NCI-H128 (cell line): Measurements from ENCODE around the gene FBXW12.
"Not testable (repeated sequence)": the region's sequence is repeated elsewhere in the genome, so short reads cannot be mapped to it uniquely, and the experiment has no call there.

Experiments
- DNase-seq: peaks from one replicate; lab custom pipeline; 2025; ENCODE audit not compliant: unreplicated experiment; lab: John Stamatoyannopoulos, UW

The FBXW12 gene

GRCh38 chr3:48371651-48372376 lies at the start of gene FBXW12:
FBXW12 (plus strand) TSS chr3:48372219; CDS start chr3:48372768, 549 bp downstream.
- DNase-seq = no peak

DNA sequence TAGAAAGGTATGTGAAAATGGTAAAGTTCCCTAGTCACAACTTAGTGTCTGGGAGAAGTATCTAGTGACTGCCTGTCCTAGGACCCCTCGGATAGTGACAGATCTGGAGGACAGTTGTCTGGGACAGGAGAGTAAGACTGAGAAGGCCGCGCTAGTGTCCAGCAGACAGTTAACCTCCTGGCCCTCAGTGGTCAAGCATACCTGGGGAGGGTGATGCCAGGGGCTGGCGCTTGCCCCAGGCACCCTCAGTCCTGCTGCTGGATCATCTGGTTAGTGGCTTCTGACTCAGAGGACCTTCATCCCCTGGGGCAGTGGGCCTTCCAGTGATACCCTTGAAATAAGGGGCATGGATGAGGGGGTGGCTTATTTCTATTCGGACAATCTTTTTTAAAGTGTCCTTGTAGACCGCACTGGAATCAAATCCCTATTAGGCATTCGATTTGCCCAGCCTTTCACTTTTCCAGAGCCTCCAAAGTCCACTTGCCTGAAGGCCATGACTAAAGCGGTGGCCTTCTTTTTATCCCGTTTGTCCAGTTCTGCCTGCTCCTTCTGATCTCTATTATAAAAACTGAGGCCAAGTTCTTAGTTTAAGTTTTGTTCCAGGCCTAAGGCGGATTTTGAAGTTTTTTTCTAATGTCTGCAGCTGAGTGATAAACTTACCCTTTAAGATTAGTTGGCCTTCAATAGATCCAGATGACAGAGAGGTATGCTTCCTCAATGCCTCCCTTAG lies 40.1 kb upstream of the FBXW12 start:
- DNase-seq = not testable (repeated sequence)

DNA sequence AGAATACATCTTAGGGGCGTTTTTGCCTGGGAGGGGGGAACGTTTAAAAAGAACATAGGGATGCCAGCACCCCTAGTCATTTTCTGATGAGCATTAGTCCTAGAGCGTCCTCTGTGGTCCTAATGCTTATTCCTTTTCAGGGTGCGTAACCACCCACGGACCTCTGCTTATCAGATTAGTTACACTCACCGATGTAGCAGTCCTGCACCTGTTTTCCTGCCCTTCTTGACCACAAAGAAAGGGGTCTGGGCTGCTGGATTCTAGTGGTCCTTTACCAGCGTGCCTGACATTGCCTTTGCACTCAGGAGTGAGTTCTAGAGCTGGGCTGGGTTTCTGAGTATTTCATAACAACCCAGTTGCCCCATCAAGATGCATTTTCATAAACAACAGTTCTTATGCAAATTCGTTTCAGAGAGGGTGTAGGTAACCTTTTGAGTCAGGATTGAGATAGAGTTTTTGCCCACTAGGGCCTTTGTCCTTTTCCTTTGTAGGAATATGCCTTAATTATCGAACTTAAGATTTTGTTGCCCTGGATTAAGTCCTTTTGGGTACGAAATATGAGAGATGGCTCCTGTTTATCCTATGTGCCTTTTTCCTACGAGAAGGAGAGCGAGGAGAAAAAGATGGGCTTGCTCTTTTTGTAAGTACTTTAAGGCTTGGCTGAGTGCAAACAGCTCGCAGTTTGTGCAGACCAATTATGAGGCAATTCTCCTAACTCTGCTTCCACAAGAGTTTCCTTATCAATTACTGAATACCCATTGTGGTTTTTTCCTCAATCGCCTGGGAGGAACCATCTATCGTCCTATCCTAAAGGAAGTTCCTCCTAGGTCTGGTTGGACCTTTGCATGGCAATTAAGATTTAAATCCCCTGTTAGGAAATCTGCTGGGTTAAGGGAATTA lies 38.4 kb upstream of the FBXW12 start, which contains the start of gene SPINK8:
Gene SPINK8 (minus strand): TSS at position 316 of the 900 bp plus-strand sequence. CDS start 5,320 bp downstream, outside the sequence.
- DNase-seq = not testable (repeated sequence)

DNA sequence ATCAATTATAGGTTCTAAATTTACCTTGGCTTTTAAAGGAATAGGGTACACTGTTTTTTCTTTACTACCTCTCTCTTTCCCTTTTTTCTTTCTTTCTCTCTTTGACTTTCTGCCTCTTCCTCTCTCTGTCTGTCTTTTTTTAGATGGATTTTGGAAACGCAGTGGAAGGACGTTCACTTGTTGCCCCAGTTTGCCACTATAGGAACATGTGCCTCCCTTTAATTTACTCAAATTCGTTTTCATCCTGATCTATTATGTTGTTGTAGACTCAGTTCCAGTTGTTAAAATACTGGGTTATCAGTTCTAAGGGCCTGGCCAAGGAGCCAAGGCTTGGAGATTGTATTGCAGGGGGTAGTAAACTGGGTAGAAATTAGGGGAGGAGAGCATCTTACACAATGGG lies 37.4 kb upstream of the FBXW12 start:
- no peak for DNase-seq

- DNase-seq = not testable (repeated sequence)
These were observed 36.7 kb upstream of the FBXW12 start for GRCh38 chr3:48335286-48335685.

- DNase-seq = not testable (repeated sequence)
These were observed 34.5 kb upstream of the FBXW12 start for GRCh38 chr3:48337536-48337935.

- no peak for DNase-seq
These were observed 33.4 kb upstream of the FBXW12 start for GRCh38 chr3:48338635-48339034.

DNA sequence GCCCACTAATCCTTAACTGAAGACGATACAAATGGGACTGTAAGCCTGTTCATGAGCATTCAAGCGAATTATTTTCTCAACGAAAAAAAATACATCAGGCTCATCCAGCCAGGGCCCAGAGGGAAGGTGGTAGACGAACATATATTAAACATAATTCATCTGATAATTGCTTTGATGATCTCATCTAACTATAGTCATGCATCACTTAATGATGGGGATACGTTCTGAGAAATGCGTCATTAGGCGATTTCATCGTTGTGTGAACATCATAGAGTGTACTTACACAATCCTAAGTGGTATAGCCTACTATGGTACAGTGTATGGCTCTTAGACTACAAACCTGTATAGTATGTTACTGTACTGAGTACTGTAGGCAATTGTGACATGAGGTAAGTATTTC lies 28.6 kb upstream of the FBXW12 start:
- DNase-seq = no peak

- no peak for DNase-seq
These were observed 27.0 kb upstream of the FBXW12 start for GRCh38 chr3:48344867-48345507.

GRCh38 chr3:48345946-48346572 lies 26.0 kb upstream of the FBXW12 start:
- DNase-seq = no peak

DNA sequence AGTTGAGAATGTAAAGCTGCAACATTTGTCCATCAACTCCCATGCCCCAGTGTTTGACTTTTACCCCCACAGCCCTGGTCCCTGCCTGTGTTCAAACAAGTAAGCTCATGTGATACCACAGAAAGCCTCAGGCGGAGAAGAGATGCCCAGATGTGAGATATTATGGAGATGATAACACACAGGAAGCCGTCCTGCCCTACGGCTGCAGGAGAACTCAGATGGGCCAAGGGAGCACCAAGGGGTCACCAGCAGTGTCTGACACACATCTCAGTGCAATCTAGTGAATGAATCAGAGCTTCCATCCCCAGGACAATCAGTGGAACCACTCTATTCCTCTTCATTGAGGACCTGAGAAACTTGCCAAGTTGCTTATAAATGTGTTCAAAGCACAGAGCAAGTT lies 24.5 kb upstream of the FBXW12 start:
- no peak for DNase-seq

- no peak for DNase-seq
These were observed 19.5 kb upstream of the FBXW12 start for GRCh38 chr3:48352546-48352945.

DNA sequence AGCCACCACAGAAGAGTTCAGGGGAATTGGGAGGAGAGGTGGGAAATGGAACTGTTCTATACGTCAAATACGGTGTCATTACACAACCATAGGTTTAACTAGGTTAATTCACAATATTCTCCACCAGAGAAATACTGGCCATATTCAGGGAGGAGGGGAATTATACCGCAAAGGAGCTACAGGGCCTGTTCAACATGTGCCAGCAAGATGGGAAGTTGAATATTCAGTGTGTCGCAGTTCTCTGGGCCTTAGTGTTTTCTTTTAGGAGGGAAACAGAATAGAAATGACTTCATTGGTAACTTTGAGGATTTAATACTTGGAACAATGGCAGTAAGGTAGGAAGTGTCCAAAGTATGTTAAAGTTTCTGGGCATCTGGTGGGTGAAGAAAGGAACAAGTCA lies 18.0 kb upstream of the FBXW12 start:
- DNase-seq = no peak

DNA sequence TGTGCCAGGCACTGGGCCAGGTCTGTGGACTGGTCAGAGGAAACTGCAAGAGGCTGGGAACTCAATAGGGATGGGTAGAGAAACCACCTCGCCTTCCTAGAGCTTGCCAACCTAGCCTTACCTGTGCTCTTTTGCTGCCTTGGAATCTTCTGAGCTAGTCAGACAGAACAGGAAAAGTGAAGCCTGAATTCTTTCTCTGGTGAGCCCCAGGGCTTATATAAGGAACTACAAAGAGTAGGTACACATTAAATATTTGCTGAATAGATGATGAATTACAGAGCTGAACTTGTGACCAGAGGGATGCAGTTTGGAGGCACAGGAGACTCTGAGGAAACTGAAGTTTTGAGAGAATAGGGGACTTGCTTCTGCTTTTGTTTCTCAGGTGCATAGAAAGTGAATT lies 15.6 kb upstream of the FBXW12 start:
- no peak for DNase-seq

DNA sequence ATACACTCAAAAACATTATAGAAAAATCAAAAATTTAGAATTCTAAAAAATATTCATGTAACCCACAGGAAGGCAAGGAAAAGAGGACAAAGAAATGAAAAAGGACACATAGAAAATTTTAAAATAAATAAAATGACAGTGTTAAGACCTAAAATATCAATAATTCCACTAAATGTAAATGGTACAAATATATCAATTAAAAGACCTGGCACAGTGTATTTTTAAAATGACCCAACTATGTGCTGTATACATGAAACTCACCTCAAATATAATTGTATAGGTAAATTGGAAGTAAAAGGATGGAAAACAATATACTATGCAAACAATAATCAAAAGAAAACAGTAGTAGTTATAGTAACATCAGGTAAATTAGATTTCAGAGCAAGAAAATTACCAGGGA lies 10.1 kb upstream of the FBXW12 start:
- no peak for DNase-seq

GRCh38 chr3:48364840-48365239 lies 7.2 kb upstream of the FBXW12 start:
- DNase-seq = no peak

DNA sequence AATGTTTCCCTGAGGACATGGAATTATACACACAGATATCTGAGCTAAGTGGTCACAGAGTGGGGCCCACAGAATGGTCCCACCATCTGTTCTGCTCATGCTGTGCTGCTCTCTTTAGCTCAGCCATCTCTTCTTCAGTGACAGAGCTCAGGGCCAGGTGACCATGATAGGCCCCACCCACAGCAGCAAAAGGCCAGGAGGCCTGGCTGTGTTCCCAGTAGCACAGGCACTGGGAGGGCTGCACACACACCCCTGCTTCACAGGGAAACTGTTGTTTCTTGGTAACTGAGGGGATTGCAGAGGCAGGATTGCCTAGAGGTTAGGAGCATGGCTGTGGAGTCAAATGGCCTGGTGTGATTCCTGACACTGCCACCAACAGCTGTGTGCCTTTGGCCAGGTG lies 4.8 kb upstream of the FBXW12 start:
- DNase-seq = peak; percentile 20

DNA sequence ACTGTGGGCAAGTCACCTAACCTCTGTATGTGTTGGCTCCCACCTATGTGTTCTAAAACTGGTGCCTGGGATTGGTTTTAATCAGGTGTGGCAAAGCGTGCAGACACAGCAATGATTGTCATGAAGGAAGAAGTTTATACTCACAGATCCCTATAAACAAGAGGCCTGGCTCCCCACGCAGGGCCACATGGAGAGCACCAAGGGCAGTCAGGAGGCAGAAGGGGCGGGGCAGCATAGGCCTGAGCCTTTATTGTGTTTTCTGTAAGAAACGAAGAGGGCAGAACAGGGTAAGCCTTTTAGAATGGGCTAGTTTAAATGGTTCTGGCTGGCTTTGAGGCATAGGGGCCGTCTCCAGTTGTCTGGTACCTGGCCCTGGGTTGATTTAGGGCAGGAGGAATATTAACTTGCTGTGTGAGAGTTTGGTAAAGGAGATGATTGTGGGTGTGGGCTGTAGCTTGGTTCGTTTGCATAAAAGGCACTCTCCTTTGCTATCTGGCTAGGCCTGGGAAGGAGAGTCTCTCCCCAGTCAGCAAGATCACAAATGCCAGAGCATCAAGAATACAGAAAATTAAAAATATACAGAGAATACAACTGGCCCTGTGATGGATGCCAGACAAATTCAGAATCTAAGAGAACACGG lies 2.2 kb upstream of the FBXW12 start:
- no peak for DNase-seq

GRCh38 chr3:48370333-48370713 lies 1.7 kb upstream of the FBXW12 start:
- no peak for DNase-seq

- no peak for DNase-seq
These were observed 355 bp downstream of the FBXW12 start for GRCh38 chr3:48372377-48372770.
